ENCODE results near the gene BANF1. TPM values are rescaled to one million over a fixed set of nuclear protein-coding genes. Genes with fewer than 3 reads are reported as not detected.

BANF1 gene
- total and polyA plus RNA-seq, 2 experiments from 2014 or later: 77.0 to 496 TPM

DNA sequence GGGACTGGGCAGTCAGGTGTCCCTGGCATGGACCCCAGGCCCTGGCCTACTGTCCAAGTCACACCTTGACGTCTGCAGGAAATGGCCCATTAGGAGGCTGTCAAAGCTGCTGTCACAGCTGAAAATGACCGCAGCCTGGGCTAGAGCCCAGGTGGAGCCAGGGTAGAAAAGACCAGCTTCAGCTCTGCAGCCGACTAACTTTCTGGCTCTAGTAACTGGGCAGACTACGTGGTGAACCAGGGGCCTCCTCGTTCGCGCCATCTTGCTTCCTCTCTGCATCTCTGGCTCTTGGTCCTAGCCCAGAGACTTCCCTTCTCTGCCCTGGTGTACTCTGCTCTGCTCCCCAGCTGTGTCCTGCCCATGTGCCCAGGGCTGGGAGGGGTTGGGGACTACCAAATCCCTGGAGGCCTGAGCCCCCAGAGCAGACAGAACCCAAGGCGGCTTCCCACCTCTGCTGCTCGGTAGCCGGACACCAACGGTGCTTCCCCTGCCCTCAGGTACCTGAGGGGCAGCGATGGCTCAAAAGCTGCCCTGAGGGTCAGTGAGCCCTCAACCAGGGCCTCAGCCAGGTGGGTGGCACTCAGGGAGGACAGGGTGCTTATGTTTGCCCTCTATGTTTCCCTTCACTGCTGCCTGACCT is 21.1 kb upstream of the BANF1 start:
- TF ChIP-seq, protein P1, sequence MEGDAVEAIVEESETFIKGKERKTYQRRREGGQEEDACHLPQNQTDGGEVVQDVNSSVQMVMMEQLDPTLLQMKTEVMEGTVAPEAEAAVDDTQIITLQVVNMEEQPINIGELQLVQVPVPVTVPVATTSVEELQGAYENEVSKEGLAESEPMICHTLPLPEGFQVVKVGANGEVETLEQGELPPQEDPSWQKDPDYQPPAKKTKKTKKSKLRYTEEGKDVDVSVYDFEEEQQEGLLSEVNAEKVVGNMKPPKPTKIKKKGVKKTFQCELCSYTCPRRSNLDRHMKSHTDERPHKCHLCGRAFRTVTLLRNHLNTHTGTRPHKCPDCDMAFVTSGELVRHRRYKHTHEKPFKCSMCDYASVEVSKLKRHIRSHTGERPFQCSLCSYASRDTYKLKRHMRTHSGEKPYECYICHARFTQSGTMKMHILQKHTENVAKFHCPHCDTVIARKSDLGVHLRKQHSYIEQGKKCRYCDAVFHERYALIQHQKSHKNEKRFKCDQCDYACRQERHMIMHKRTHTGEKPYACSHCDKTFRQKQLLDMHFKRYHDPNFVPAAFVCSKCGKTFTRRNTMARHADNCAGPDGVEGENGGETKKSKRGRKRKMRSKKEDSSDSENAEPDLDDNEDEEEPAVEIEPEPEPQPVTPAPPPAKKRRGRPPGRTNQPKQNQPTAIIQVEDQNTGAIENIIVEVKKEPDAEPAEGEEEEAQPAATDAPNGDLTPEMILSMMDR (IDR thresholded peaks at IDR 0.05; ENCODE audit: low read depth, low read length): no peak
- no peak overlapping the region for H3K4me3 ChIP-seq
- peaks cover 26% of the 10 kb centered on the region for H3K36me3 ChIP-seq
- no peaks in the 10 kb centered on the region for H3K27me3 ChIP-seq
- H3K9me3 ChIP-seq (ENCODE audit: low read depth): no peaks in the 10 kb centered on the region
- DNase-seq (ENCODE audit: low read depth in 1 of 2, low spot score in 1 of 2): no peak
- no peak overlapping the region for H3K27ac ChIP-seq
- no peaks in the 10 kb centered on the region for H3K4me1 ChIP-seq (ENCODE audit: low read depth)

DNA sequence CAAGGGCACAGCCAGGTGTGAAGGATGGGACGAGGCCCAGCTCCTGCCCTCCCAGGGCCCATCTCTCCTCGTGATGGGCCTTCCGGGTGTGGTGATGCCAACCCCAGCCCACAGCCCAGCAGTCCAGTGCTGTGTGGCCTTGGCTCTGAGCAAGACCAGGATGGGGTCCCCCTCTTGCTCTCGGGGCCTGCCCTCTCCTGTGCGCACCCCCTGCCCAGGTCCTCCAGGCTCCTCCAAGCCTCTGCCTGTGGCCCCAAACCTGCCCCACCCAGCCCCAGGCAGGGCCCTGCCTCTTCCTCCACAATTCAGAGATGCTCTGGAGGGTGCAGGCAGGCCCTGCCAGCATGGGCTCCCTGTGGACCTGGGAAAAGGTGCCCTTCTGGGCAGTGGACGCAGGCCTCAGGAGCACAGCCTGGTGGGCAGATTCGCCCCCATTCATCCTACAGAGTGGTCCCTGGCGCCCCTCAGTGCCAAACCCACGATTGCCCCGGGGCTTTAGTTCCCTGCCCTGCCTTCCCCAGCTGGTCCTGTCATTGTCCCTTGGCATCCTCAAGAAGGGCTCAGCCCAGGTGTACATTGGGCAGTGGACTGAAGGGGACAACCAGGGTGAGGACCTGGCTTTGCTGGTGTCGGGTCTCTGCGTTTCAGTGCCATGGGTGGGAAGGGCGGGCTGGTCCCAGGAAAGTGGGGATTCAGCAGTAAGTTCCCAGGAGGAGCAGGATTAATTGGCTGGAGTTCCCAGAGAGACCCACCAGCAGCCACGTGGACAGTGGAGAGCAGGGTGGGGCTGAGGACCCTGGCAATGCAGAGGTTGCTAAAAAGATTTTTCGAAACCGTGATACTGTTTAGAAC is 20.1 kb upstream of the BANF1 start:
- H3K4me3 ChIP-seq: no peak overlapping the region
- TF ChIP-seq, protein P1 (IDR thresholded peaks at IDR 0.05; ENCODE audit: low read depth, low read length): no peak
- no peaks in the 10 kb centered on the region for H3K9me3 ChIP-seq (ENCODE audit: low read depth)
- no peaks in the 10 kb centered on the region for H3K4me1 ChIP-seq (ENCODE audit: low read depth)
- no peaks in the 10 kb centered on the region for H3K27me3 ChIP-seq
- no peak overlapping the region for H3K27ac ChIP-seq
- peaks cover 21% of the 10 kb centered on the region for H3K36me3 ChIP-seq
- no peak for DNase-seq (ENCODE audit: low read depth in 1 of 2, low spot score in 1 of 2)

DNA sequence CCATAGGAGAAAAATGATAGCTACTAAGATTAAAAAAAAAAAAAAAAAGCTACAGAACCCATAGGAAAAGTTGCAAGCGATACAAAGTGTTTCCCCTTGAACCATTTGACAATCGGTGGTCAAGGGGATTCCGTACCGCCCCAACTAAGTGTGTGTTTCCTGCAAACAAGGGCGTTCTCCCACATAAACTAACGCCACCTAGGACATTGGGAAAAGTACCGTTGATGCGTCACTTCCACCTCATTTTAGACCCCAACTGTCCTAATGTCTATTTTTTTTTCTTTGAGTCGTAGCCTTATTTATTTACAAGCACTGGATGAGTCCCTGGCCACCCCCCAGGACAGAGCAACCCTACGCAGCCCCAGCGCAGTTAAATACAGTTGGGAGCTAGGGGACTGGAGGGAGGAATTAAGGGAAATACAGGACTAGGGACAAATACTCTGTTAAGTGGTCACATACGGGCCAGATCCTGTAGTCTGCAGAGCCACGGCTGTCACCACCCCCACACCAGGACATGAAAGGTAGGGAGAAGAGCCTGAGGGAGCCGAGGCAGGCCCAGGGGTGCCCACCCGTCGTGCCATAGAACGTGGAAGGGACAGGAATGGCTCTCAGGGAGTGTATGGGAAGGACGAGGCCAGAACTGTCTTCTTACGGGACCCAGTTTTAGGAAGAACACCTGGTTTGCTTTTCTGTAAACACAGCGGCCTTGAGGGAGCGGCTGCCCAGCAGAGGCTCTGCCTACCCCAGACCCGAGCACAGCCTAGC is 19.3 kb upstream of the BANF1 start:
- H3K36me3 ChIP-seq: peaks cover 15% of the 10 kb centered on the region
- no peak overlapping the region for H3K27ac ChIP-seq
- H3K9me3 ChIP-seq (ENCODE audit: low read depth): no peaks in the 10 kb centered on the region
- H3K27me3 ChIP-seq: no peaks in the 10 kb centered on the region
- TF ChIP-seq, protein P1 (IDR thresholded peaks at IDR 0.05; ENCODE audit: low read depth, low read length): no peak
- H3K4me1 ChIP-seq (ENCODE audit: low read depth): no peaks in the 10 kb centered on the region
- DNase-seq (ENCODE audit: low read depth in 1 of 2, low spot score in 1 of 2): no peak
- H3K4me3 ChIP-seq: no peak overlapping the region

DNA sequence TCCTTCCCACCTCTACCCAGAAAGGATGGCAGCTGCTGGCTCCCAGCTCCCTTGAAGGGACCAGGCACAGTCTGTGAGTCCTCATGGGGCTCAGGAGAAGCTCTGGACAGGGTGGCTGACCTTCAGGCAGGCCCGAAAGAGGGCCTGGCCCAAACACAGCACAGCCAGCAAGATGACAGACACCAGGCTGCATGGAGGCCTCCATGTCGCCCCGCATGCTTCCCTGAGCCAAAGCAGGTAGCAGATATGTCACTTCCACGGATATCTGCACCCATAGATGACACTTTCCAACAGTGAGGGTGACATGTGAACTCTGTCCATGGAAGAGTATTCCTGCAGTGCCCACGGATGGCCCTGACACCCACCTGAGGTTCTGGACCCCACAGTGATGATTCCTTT is 18.7 kb upstream of the BANF1 start:
- Histone ChIP-seq H3K27me3 (no peaks in the 10 kb centered on the region), H3K9me3 (ENCODE audit: low read depth) (no peaks in the 10 kb centered on the region), H3K36me3 (peaks cover 12% of the 10 kb centered on the region), H3K27ac (no peak overlapping the region), H3K4me1 (ENCODE audit: low read depth) (no peaks in the 10 kb centered on the region), H3K4me3 (no peak overlapping the region)
- no peak for DNase-seq (ENCODE audit: low read depth in 1 of 2, low spot score in 1 of 2)
- TF ChIP-seq, protein P1 (IDR thresholded peaks at IDR 0.05; ENCODE audit: low read depth, low read length): no peak

DNA sequence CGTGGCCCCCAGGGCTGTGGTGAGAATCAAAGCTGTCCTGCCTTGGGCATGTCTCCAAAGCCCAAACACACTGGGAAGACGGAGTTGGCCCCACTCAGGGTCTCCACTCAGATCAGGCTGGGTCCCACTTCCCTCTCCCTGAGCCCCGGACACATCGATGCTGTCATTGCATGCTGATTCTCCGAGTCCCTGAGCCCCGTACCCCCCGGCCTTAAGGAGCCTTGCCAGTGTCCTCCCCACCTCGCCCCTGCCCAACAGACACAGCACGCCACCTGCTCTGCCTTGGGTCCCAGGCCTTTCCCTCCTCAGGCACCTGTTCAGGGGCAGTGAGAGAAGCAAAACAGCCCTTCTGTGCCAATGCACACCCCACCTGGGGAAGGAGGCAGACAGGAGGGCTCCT is 15.0 kb upstream of the BANF1 start:
- Histone ChIP-seq H3K27ac (no peak overlapping the region), H3K27me3 (no peaks in the 10 kb centered on the region), H3K9me3 (ENCODE audit: low read depth) (no peaks in the 10 kb centered on the region), H3K4me1 (ENCODE audit: low read depth) (no peaks in the 10 kb centered on the region), H3K4me3 (no peak overlapping the region), H3K36me3 (no peaks in the 10 kb centered on the region)
- DNase-seq (ENCODE audit: low read depth in 1 of 2, low spot score in 1 of 2): no peak
- TF ChIP-seq, protein P1 (IDR thresholded peaks at IDR 0.05; ENCODE audit: low read depth, low read length): no peak
